Ovary (tissue), 3 donors: ENCODE measurements around the gene ENPP6.

Experiments
- EP300 ChIP-seq: sonication (generic); formaldehyde crosslinking; IDR thresholded peaks from one replicate; pipeline ENCODE4 v1.6.1; 2017; ENCODE audit warnings: antibody characterized with exemption
- POLR2A ChIP-seq: fragments of 450-650 bp; IDR thresholded peaks from one replicate; pipeline ENCODE4 v1.6.1; 2017; ENCODE audit warnings: antibody characterized with exemption, mild to moderate bottlenecking, moderate library complexity
- TF ChIP-seq, protein P1 (sequence below), 3 donors: fragments of 450-650 bp in 2 of 3; fragments of 200-600 bp in 1 of 3; IDR thresholded peaks; one replicate each; pipeline versions ENCODE4 v1.5.1 to v1.8.0; 2016 to 2022; ENCODE audit warnings: antibody characterized with exemption in 3 of 3, mild to moderate bottlenecking in 1 of 3
- donor health status: DM: no; HTN: no; CAD: no.

DNA sequence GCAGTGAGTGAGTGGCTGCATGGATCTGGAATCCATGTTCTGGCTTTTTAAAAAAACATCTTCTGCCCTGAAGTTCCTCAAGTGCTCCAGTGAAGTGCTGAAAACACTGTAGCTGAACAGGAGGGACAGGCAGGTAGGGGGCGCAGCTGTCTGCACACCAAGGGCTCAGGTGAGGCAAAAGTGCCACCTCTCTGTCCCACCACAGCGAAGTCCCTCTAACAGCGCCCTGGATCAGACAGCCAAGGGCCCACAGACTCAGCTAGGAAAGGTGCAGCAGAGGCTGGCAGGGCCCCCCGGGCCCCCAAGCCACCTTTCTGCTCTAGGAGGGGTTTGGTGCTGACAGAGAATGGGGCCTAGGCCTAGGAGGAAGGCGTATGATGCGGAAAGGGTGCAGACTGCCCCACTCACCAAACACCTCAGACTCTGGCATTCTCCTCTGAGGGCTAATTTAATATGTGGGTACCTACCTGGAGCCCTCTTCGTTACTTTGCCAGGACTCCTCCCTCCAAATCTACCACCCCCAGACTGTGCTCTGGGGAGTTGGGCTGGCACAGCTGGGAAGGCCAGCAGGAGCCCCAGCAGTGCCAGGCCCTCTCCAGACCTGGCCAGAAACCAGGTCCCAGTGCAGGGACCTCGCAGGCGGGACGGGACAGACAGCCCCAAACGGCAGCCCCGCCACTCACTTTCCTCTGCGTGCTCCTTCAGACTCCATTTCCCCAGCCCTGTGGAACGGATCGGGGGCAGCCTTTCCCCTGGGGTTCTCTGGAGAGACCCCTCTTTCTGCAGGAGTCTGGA is 73.7 kb downstream of the ENPP6 start:
- TF ChIP-seq, protein P1, sequence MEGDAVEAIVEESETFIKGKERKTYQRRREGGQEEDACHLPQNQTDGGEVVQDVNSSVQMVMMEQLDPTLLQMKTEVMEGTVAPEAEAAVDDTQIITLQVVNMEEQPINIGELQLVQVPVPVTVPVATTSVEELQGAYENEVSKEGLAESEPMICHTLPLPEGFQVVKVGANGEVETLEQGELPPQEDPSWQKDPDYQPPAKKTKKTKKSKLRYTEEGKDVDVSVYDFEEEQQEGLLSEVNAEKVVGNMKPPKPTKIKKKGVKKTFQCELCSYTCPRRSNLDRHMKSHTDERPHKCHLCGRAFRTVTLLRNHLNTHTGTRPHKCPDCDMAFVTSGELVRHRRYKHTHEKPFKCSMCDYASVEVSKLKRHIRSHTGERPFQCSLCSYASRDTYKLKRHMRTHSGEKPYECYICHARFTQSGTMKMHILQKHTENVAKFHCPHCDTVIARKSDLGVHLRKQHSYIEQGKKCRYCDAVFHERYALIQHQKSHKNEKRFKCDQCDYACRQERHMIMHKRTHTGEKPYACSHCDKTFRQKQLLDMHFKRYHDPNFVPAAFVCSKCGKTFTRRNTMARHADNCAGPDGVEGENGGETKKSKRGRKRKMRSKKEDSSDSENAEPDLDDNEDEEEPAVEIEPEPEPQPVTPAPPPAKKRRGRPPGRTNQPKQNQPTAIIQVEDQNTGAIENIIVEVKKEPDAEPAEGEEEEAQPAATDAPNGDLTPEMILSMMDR (IDR thresholded peaks at IDR 0.05) = no peak
- TF ChIP-seq POLR2A (no peak), EP300 (no peak)
